H54 (cell line): ENCODE results near the gene ATP11A.

Experiments used
- DNase-seq: peaks from one replicate; pipeline ENCODE4 v3.0.0; 2011; ENCODE audit warnings: low spot score, mixed read lengths; ENCODE audit not compliant: insufficient read length
- FAIRE-seq: peaks from 3 replicates; lab custom pipeline; 2011; peaks lifted over from hg19 to GRCh38; lab: Jason Lieb, UNC
- POLR2A ChIP-seq: IDR thresholded peaks from 2 replicates; pipeline ENCODE4 v1.6.1; 2011; ENCODE audit warnings: low read depth, mild to moderate bottlenecking, low read length

ATP11A gene

GRCh38 chr13:112714376-112715174 lies 24.7 kb downstream of the ATP11A start:
- DNase-seq, result no peak
- no peak for FAIRE-seq
- no peak for TF ChIP-seq POLR2A

DNA sequence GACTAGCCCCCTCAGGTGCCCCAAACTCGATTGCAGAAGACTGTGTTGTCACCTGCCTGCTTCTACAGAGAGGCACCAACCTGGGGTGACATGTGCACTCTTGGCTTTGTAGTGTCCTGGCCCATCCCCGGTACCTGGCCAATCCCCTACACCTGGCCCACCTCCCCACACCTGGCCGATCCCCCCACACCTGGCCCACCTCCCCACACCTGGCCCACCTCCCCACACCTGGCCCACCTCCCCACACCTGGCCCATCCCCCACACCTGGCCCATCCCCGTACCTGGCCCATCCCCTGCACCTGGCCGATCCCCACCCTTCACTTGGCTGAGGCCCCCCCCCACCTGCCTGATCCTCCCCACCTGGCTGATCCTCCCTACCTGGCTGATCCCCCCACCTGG lies 25.4 kb downstream of the ATP11A start:
- DNase-seq (no peak), FAIRE-seq (no peak)
- no peak for TF ChIP-seq POLR2A

- FAIRE-seq, result no peak
- TF ChIP-seq POLR2A, result no peak
- DNase-seq, result no peak
Measured at GRCh38 chr13:112715715-112716460, 26.1 kb downstream of the ATP11A start.

DNA sequence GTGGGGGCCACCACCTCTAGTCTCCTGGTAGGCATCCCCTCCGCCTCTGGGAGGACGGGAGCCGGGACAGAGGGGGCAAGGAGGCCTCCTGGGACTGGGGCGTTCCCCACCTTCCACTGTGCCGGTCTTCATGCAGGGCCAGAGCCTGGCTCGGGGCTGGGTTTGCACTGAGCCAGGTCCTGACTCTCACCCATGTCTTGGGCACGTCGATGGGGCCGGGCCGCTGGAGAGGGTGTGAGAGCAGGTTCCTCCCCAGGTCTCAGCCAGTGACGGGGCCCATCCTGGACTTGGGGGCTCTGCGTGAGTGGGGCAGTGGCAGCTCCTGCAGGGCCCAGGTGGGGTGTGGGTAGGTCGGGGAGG lies 26.6 kb downstream of the ATP11A start:
- no peak for TF ChIP-seq POLR2A
- FAIRE-seq, result no peak
- DNase-seq, result no peak

DNA sequence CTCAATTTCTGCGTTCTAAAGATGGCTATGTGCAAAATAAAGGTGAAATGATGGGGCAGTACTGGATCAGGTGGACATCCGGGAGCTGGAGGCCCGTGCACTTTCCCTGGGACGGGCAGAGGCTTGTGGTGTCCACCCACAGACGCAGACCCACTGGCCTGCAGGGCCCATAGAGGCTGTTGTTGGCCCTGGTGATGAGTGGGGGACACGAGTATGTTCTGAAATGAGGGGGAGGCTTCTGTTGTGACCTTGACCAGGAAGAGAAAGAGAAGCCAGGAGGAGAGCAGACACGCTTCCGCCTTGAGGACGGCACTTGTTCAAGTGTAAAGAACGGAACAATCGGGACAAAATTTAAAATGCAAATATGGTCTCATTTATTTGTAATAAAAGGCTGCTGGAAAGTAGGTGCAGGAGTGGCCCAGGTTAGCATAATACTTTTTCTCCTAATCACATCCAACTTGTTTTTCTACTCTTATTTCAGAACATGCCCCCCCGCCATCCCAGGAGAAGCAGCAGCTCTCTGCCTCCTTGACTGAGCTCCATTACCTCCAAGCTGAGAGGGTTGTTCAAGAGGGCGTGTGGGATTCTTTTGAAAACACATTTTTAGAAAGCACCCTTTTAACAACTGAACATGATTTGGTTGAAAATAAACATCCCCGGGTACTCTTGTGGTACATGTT lies 27.1 kb downstream of the ATP11A start:
- DNase-seq (no peak), FAIRE-seq (no peak)
- TF ChIP-seq POLR2A, result no peak

DNA sequence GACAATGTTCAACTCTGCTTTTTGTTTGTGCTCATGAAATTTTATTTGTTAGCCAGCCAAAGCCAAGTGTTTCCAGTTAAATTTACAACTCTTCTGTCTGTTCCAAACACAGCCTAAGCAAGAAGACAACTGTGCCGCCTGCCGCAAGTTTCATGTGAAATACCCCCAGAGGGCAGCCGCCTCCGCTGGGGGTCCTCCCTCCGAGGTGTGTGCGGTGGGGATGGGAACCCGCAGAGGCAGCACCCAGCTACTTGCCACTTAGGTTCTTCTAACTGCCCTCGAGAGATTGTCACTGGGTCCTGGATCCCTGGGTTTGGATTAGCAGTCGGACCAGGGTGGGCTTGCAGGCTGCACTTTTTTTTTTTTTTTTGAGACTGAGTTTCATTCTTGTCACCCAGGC lies 28.5 kb downstream of the ATP11A start:
- FAIRE-seq (no peak), DNase-seq (no peak)
- no peak for TF ChIP-seq POLR2A

DNA sequence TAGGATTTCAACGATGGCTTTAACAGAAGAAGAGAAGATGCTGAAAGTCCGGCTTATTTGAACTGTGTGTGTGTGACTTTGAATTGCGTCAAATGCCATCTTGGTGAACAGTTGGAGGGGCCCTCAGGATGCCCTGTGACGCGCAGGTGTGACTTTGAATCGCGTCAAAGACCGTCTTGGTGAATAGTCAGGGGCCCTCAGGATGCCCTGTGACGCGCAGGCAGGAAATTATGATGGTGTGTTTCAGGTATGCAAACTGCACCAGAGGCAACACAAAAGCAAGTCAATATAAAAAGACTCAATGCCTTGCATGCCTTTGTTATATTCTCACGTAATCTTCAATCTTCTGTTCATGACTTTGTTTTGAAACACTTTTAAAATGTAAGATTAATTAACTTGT lies 29.2 kb downstream of the ATP11A start:
- DNase-seq (no peak), FAIRE-seq (no peak)
- no peak for TF ChIP-seq POLR2A

DNA sequence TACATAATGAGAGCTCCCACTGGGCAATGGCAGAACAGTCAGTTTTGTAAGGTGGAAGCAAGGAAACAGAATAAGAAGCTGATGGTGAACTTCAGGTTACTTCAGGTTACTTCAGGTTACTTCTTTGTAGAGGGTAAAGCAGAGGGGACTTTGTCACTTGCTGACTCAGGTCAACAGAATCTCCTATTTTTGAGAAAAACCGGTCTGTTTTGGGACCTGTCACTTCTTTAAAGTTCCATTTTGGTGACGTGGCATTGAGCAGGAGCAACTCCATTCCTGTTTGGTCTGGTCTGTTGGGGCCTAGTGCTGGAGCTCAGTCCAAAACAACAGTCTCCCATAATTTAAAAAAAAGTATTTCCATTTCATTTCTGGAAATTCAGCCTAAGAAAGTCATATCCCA lies 29.7 kb downstream of the ATP11A start:
- TF ChIP-seq POLR2A, result no peak
- FAIRE-seq, result no peak

GRCh38 chr13:112720251-112720650 lies 30.4 kb downstream of the ATP11A start:
- no peak for TF ChIP-seq POLR2A
- no peak for DNase-seq
- FAIRE-seq, result no peak

More for the DNA sequence above, 29.7 kb downstream of the ATP11A start:
- no peak for DNase-seq

DNA sequence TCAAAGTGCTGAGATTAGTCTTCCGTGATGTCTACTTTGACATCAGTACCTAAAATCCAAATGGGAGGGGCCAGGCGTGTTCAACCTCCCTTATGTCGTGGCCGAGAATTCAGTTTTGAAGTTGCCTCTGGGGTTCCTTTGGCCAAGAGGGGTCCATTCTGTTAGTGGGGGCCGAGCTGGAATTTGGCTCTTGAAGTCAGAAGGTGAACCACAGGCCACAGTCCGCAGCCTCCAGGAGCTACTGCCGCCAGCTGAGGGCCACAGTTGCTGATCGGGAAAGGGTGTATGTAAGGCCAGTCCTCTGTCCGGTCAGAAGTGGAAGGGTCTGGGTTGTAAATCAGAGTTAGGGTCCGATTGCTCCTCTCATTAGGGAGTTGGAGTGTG lies 31.0 kb downstream of the ATP11A start:
- FAIRE-seq, result no peak
- no peak for DNase-seq
- no peak for TF ChIP-seq POLR2A

DNA sequence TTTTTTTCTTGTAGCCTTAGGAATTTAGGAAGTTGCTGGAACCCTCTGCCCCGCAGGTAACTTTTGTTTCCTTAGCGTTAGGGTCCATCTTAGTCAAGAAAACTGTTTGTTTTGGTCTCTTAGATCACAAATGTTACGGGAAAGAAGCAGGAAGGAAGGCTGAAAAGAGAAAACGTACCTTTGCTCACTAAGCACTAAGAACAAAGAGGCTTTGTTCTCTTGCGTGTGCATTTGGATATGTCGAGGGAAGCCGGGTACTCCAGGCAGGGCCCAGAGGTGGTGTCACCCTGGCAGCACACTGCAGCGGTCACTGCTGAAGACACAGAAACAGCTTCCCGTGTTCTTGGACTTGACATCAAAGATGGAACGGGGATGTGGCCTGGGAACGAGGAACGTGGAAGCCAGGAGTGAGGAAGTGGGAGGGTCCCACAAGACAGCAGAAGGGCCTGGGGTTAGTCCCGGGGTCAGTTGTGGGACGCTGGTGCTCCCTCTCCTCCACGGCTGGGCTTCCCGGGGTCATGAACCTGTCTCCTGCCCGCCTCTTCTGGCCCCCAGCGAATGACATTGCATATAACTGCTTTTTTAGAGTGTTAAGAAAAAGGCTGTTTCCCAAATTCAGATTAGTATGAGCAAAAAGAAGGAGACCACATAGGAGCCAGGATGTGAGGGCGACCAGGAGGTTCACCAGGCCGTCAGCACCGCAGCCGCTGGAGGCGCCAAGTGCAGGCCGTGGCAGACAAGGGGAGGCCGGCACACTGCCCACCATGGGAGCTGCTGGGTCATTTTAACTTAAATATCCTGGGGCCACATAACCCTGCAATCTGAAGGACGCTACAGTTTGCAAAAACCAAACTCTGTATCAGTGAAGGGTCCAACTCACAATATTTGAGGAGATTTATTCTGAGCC lies 31.6 kb downstream of the ATP11A start:
- no peak for TF ChIP-seq POLR2A
- FAIRE-seq, result no peak

GRCh38 chr13:112722433-112723263 lies 32.8 kb downstream of the ATP11A start:
- FAIRE-seq, result peak; percentile 91
- peak; percentile 93 for DNase-seq
- no peak for TF ChIP-seq POLR2A

More for the DNA sequence above, 31.6 kb downstream of the ATP11A start:
- no peak for DNase-seq
